Esophagus squamous epithelium (tissue), 5 donors: ENCODE measurements around the gene MICALL2. TPM values are rescaled to one million over a fixed set of nuclear protein-coding genes. Genes with fewer than 3 reads are reported as not detected.

Experiments
- DNase-seq: peaks from one replicate; lab custom pipeline; 2025; lab: John Stamatoyannopoulos, UW
- H3K27ac ChIP-seq, 4 donors: fragments of 200-600 bp; sonication (generic); one replicate each; pipeline ENCODE4 v1.5.1; 2016 to 2019; ENCODE audit warnings: mild to moderate bottlenecking in 1 of 4
- H3K27me3 ChIP-seq, 4 donors: fragments of 200-600 bp; sonication (generic); 1 replicate in 3 of 4; 2 replicates in 1 of 4; pipeline versions ENCODE4 v1.5.1 to v1.6.0; 2017 to 2021; ENCODE audit warnings: antibody characterized with exemption in 1 of 4
- H3K36me3 ChIP-seq, 3 donors: fragments of 200-600 bp; sonication (generic); one replicate each; pipeline ENCODE4 v1.5.1; 2016 to 2019
- H3K4me1 ChIP-seq, 3 donors: fragments of 200-600 bp; sonication (generic); one replicate each; pipeline ENCODE4 v1.5.1; 2017 to 2019
- H3K4me3 ChIP-seq, 4 donors: fragments of 200-600 bp; sonication (generic); 1 replicate in 3 of 4; 2 replicates in 1 of 4; pipeline ENCODE4 v1.5.1; 2016 to 2019; ENCODE audit warnings: mild to moderate bottlenecking in 2 of 4, moderate library complexity in 1 of 4
- H3K9me3 ChIP-seq, 3 donors: fragments of 200-600 bp; sonication (generic); one replicate each; pipeline ENCODE4 v1.5.1; 2016 to 2019
- POLR2A ChIP-seq, 4 donors: fragments of 450-650 bp; IDR thresholded peaks; one replicate each; pipeline ENCODE4 v1.6.1; 2017; ENCODE audit warnings: antibody characterized with exemption in 4 of 4, mild to moderate bottlenecking in 4 of 4, moderate library complexity in 3 of 4
- WGBS, 2 donors: methylation state at CpG; one replicate each; pipeline ENCODE4 v1.1.5; 2018; 5-methylcytosine and 5-hydroxymethylcytosine counted together
- intact Hi-C: fragments of 100-400 bp; cut with DNase I; formaldehyde crosslinking; loops from one replicate; pipeline ENCODE4 v1.15.0; 2022
- total RNA-seq, 4 donors: library from RNA; depleted of rRNA; stranded (reverse); fragments of >200 nt; gene quantifications; one replicate each; pipeline ENCODE4 v1.1.0, GENCODE V29; 2016
- TF ChIP-seq, protein P1 (sequence below), 6 experiments: fragments of 450-650 bp in 4 of 6; fragments of 200-600 bp in 2 of 6; sonication (generic) in 2 of 6; IDR thresholded peaks; one replicate each; pipeline ENCODE4 v1.5.1; 2016 to 2019; ENCODE audit warnings: antibody characterized with exemption in 6 of 6, mild to moderate bottlenecking in 4 of 6, moderate library complexity in 4 of 6
- donor health status: DM: yes; HTN: yes; CAD: no.

MICALL2 gene
- total RNA-seq, 4 donors from 2014 or later, result 14.1 to 17.5 (median 16.5) TPM

GRCh38 chr7:1487466-1487865 lies 28.2 kb upstream of the MICALL2 start:
- H3K9me3 ChIP-seq, result no peaks in the 10 kb centered on the region
- no peak overlapping the region for H3K4me3 ChIP-seq
- DNase-seq, result no peak
- no peaks in the 10 kb centered on the region for H3K27me3 ChIP-seq
- no peak overlapping the region for H3K27ac ChIP-seq
- H3K36me3 ChIP-seq, result peaks cover 54 to 100% (median 69%) of the 10 kb centered on the region in 3 donors
- no peaks in the 10 kb centered on the region for H3K4me1 ChIP-seq
- TF ChIP-seq, protein P1, sequence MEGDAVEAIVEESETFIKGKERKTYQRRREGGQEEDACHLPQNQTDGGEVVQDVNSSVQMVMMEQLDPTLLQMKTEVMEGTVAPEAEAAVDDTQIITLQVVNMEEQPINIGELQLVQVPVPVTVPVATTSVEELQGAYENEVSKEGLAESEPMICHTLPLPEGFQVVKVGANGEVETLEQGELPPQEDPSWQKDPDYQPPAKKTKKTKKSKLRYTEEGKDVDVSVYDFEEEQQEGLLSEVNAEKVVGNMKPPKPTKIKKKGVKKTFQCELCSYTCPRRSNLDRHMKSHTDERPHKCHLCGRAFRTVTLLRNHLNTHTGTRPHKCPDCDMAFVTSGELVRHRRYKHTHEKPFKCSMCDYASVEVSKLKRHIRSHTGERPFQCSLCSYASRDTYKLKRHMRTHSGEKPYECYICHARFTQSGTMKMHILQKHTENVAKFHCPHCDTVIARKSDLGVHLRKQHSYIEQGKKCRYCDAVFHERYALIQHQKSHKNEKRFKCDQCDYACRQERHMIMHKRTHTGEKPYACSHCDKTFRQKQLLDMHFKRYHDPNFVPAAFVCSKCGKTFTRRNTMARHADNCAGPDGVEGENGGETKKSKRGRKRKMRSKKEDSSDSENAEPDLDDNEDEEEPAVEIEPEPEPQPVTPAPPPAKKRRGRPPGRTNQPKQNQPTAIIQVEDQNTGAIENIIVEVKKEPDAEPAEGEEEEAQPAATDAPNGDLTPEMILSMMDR (IDR thresholded peaks at IDR 0.05), result no peak
- TF ChIP-seq POLR2A (IDR thresholded peaks at IDR 0.05), result no peak
- intact Hi-C loops, result no loop called here
- WGBS, 2 donors, result 80% methylated on average over 9 of the region's 25 CpGs; no CpG with 5 or more reads in 1 of the 2 donors

DNA sequence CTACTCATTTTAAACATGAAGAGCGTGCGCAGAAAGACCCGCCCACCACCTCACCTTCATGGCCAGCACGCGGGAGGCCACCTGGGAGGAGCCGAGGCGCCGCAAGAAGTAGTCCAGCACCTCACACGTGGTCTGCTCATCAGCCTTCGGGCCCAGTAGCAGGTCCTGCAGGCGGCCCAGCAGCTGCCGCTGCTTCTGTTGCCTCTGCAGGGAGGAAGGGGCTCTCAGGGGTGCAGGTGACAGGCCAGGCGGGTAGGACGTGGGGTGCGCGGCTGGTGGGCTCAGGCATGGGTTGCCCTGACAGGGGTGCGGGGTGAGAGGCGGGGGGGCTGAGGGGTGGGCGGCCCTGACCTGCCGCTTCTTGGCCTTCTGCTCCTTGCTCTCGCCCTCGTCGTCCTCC lies 27.3 kb upstream of the MICALL2 start:
- no peaks in the 10 kb centered on the region for H3K27me3 ChIP-seq
- 92 to 97% methylated on average over 6 to 9 of the region's 23 CpGs for whole genome bisulfite sequencing, 2 donors
- no peaks in the 10 kb centered on the region for H3K9me3 ChIP-seq
- H3K4me1 ChIP-seq, result no peaks in the 10 kb centered on the region
- H3K4me3 ChIP-seq, result no peak overlapping the region
- TF ChIP-seq POLR2A (IDR thresholded peaks at IDR 0.05), result no peak
- TF ChIP-seq, protein P1 (IDR thresholded peaks at IDR 0.05), result no peak
- H3K27ac ChIP-seq, result no peak overlapping the region
- peaks cover 58 to 100% (median 69%) of the 10 kb centered on the region in 3 donors for H3K36me3 ChIP-seq
- no peak for DNase-seq
- intact Hi-C loops, result no loop called here

DNA sequence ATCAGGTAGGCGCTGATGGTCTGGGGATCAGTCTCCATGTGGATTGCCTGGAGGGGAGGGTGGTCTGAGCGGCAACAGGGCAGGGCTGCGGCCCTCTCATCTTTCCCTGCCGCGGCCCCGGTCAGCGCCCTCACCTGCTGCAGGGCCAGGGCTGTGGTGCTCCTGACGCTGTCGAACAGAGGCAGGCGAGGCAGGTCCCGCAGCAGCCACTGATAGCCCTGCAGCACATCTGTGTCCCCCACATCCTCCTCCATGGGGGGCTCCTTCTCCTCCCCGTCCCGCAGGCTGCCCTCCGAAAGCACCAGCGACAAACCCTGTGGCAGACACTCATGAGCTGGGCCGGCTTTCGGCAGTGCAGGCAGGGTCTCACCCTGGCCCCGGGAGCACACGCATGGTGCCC lies 25.9 kb upstream of the MICALL2 start:
- Histone ChIP-seq H3K9me3 (no peaks in the 10 kb centered on the region), H3K36me3 (peaks cover 64 to 100% (median 66%) of the 10 kb centered on the region in 3 donors), H3K27ac (no peak overlapping the region), H3K4me1 (no peaks in the 10 kb centered on the region), H3K4me3 (no peak overlapping the region), H3K27me3 (no peaks in the 10 kb centered on the region)
- intact Hi-C loops, result no loop called here
- WGBS, 2 donors, result 100% methylated on average over 1 of the region's 19 CpGs
- TF ChIP-seq POLR2A (IDR thresholded peaks at IDR 0.05), result no peak
- TF ChIP-seq, protein P1 (IDR thresholded peaks at IDR 0.05), result no peak
- no peak for DNase-seq

DNA sequence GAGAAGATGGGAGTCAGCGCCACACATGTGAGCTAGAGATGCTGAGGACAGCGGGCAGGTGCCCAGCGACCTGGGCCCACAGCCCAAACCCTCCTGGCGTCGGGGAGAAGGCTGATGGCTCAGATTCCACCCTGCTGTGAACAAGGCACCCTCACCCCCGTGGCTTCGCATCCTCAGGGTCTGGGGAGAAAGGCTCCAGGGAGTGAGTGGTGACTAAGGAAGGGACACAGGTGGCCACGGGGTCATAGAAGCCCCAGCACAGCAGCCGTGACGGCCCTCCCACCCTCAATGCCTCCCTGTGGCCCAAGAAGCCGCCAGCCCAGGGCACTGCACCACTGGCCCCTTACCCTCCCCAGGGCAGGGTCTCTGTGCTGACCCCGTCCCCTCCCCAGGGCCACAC lies 25.3 kb upstream of the MICALL2 start:
- Histone ChIP-seq H3K27ac (no peak overlapping the region), H3K4me1 (no peaks in the 10 kb centered on the region), H3K9me3 (no peaks in the 10 kb centered on the region), H3K4me3 (no peak overlapping the region), H3K27me3 (no peaks in the 10 kb centered on the region), H3K36me3 (peaks cover 67 to 100% (median 68%) of the 10 kb centered on the region in 3 donors)
- intact Hi-C loops, result no loop called here
- TF ChIP-seq POLR2A (IDR thresholded peaks at IDR 0.05), result no peak
- TF ChIP-seq, protein P1 (IDR thresholded peaks at IDR 0.05), result no peak
- no peak for DNase-seq
- 89 to 97% methylated on average over 5 to 11 of the region's 12 CpGs for WGBS, 2 donors

DNA sequence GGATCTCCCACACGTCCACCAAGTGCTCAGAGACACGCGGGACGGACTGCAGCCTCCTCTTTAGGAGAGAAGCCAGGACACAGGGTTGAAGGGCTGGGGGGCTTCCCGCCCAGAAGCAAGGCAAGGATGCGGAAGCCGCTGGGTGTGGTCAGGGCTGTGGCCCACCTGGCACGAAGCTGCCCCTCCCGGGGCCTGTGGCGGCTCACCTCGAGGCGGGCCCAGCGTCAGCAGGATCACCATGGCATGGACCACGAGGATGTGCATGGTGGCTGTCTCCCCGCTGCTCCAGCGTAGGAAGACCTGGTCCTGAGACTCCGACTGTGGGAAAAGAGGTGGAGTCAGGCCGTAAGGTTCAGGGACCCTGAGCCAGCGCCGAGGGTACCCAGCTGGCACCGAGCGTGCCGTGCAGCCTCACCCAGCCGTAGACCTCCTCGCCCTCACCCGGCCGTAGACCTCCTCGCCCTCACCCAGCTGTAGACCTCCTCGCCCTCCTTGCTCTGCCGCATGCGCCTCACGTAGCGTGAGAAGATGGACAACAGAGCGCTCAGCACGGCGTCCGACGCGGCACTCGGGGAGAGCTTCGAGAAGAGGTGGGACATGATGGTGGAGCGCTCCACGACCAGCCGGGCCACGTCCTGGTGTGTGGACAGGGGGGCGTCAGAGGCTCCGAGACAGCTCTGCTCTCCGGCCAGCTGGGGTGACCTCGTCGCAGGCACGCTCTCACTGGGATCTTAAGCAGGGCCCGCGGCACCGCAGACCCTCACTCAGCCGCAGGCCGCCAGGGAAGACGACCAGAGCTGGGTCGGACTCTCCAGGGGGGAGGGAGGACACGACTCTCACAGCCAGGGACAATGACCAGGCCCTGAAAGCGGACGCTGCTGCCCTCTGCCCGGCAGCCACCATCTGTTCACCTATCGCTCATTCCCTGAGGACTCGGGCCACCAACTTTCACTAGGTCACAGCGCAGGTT lies 24.6 kb upstream of the MICALL2 start:
- H3K27ac ChIP-seq, result no peak overlapping the region
- DNase-seq, result no peak
- 96 to 97% methylated on average over 19 to 27 of the region's 65 CpGs for WGBS, 2 donors
- H3K4me3 ChIP-seq, result no peak overlapping the region
- no peaks in the 10 kb centered on the region for H3K4me1 ChIP-seq
- no peaks in the 10 kb centered on the region for H3K27me3 ChIP-seq
- intact Hi-C loops, result no loop called here
- TF ChIP-seq POLR2A (IDR thresholded peaks at IDR 0.05), result no peak
- TF ChIP-seq, protein P1 (IDR thresholded peaks at IDR 0.05), result no peak
- H3K36me3 ChIP-seq, result peaks cover 60 to 100% (median 72%) of the 10 kb centered on the region in 3 donors
- H3K9me3 ChIP-seq, result no peaks in the 10 kb centered on the region
